NCI-H2029 treated with DMSO at 0.1 percent for 48 hours (cell line): ENCODE measurements around the gene FASTKD1.
A peak's percentile ranks its signal among the peaks of the same experiment; 100 is the strongest.

Source experiments
- DNase-seq: peaks from one replicate; lab custom pipeline; 2025; lab: John Stamatoyannopoulos, UW

Gene FASTKD1

DNA sequence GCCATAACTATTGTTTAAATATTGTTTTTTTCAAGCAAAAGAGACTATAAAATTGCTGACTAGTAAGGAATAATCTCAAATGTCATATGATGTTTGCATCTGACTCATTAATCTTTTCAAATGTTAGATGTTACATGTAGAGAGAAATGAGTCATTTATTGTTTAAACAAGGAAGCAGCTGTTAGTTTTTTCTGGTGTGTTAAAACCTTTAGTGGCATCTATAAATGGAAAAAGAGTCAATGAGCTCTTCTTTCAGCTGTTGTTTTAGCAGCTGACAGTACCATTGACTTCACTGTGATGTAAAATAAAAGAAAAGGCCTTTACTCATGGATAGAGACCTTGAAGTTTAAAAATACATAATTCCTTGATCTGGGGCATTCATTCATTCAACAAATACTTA, 66.0 kb downstream of the FASTKD1 start:
- DNase-seq, result peak; percentile 77

DNA sequence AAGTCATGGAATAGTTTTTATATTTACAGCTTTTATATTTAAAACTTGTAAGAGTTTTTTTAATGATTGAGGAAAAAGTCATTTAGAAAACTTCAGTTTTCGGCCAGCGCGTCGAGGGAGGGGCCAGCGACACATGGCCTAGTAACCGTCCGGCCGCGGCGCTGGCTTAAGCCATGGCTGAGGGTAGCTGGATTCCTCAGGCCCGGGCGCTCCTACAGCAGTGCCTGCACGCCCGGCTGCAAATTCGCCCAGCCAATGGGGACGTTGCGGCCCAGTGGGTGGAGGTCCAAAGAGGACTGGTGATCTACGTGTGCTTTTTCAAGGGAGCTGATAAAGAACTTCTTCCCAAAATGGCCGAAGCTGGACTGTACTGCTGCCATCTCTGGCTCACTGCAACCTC, 69.0 kb downstream of the FASTKD1 start:
- no peak for DNase-seq

DNA sequence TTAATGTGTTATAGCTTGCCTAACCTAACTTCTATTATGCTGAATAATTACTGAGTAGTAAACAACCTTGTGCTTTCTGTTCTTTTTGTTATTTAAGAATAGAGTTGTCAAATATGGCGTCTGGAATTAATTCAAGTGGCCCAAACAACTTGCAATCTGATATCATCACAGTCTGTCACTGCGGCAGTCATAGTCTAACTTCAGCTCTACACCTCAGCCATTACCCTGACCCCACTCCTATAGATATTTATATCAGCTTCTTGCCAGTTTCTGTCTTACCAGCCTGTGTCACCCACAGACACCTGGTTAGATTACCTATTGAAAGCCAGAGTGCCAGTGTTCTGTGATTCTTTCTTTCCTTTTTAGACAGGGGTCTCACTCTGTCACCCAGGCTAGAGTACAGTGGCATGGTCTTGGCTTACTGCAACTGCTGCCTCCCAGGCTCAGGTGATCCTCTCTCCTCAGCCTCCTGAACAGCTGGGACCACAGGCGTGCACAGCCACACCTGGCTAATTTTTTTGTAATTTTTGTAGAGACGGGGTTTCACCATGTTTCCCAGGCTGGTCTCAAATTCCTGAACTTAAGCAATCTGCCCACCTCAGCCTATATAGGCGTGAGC, 78.2 kb downstream of the FASTKD1 start:
- DNase-seq, result no peak

DNA sequence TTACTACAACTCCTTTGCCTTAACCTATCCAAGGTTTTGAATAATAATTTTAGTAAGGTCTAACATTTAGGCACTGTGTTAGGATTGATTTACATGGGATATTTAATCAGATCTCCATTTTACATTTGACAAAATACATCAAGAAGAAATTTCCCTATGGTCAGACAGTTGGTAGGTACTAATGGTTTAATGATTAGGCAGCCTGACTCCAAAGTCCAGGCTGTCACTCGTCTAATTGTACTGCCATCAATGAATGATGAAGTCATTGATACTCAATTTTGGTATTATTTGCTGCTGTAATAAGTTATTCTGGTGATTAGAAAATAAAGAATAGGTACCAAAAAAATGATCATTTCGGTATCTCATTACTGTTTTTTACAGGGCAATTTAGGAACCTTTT, 80.3 kb downstream of the FASTKD1 start:
- no peak for DNase-seq

DNA sequence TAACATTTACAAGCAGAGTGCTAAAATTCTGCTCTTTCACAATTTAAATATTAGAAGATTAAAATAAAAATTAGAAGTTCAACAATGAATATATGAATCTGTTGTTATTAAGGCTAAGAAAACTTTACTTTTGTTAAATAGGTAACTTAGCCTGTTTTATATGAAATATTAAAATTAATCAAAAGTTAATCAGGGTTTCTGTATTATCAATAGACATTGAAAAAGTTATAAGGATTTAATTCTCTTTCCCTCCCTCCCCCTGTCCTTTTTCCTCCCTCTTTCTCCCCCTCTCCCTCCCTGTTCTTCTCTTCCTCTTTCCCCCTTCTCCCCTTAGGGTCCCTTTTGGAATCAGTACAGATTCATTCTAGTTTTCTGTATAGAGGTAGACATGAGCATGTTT, 82.3 kb downstream of the FASTKD1 start:
- DNase-seq, result no peak

DNA sequence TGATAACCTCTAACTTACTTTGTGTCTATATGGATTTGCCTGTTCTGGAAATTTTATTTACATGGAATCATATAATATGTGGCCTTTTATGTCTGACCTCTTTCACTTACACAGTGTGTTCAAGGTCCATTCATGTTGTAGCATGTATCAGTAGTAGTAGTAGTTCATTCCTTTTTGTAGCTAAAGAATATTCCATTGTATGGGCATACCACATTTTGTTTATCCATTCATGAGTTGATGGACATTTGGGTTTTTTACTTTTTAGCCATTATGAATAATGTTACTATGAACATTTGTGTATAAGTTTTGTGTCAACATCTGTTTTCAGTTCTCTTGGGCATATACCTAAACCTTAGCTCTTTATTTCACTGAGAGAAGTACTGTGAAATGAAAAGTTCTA, 82.8 kb downstream of the FASTKD1 start:
- DNase-seq, result no peak

DNA sequence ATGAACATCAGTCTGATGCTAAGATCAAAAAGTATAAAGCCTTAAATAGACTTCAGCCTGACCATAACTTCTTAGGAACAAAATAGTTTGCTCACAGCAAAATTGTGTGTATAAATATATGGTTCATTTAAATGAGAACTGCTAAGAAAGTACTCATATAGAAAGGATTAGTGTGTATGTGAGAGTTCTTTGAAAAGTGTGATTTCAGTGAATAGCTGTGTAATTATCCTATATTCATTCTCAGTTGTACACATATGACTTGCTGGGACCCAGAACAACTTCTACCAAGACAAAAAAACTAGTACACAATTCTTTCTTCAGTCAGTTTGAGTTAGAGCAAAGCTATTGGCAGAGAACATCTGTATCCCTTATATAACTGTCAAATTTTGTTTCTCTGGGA, 87.2 kb downstream of the FASTKD1 start:
- DNase-seq, result no peak

DNA sequence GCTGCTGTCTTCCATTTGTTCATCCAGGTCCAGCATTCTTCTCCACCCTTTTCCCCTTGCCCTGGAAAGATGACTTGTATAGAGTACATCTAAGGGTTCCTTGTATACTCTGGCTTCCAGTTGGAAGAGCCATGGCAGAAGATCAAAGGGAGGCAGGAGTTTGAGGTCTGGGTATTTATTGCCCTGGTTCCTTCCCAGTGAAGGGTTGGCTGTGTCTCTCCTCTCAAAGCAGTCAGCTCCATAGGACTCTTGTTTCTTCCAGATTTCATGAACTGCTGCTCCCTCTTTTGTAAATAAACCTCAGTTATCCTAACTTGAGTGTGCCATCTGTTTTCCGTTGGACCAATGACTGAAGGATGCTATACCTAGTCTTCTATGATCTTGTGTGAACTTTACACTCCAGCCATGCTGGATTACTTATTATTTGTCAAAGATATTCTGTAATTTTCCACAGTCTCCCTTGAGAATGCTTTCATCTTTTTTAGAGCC, 88.0 kb downstream of the FASTKD1 start:
- no peak for DNase-seq

DNA sequence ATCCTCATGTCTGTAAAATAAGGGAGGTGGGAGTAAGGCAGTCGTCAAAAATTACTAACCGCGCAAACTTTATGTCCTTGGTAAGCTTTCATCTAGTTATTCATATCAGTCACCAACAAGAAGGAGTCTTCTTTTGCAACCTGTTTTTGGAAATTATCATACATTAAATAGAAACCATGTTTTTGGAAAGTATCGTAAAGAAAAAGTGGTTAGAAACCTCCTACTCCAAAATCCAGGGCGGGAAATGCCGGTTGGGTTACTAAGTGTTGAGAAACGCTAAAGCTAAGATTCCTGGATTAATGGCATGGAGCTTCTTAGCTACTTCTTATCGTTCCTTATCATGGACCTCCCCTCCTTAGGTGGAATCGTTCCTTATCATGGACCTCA, 93.6 kb downstream of the FASTKD1 start:
- no peak for DNase-seq
